ENCODE measurements around the gene GLI3. TPM values are rescaled to one million over a fixed set of nuclear protein-coding genes. Genes with fewer than 3 reads are reported as not detected.

The GLI3 gene
- total RNA-seq, 1 experiment from 2014 or later: 5.6 TPM

DNA sequence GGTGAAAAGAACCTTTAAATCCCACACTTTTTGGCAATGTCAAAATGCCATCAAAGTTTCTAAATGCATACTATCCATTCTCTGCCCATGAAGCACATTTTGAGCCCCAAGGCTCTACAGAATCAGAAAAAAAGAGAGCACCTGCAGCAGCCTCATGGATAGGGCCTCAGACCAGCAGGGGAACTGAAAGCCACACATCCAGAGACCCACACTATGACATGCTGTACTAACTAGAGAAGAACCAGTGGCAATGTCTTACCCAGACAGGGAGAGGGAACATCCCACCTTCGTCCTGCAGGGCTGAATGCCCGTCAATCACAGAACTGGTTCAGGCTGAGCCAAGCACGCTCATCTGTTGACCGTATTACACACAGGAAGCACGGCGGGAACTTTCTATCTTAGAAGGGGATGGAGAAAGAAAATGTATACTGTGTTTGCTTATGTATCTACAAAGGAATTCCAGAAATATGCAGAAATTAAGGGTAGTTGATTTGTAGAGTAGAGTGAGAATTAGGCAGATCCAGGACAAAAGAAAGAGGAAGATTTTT, 237.2 kb downstream of the GLI3 start:
- no peak for DNase-seq (ENCODE audit: low spot score)

DNA sequence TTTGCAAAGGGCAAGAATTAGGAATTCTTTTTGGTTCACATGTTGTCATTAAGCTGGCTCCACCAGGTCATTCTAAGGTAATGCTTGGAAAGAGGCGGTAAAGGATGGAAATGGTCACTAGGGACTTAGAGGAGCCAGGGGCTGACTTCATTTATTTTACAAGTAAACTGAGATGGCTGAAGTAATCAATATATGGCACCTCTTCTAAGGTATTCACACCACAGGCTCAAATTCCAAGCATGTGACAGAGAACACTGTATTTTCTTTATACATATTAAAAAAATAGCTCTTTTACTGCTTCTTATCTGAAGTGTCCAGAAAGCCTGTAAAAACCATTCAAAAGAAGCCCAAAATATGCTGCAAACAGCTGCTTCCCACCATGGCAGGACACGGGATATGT, 239.0 kb downstream of the GLI3 start:
- no peak for DNase-seq (ENCODE audit: low spot score)

DNA sequence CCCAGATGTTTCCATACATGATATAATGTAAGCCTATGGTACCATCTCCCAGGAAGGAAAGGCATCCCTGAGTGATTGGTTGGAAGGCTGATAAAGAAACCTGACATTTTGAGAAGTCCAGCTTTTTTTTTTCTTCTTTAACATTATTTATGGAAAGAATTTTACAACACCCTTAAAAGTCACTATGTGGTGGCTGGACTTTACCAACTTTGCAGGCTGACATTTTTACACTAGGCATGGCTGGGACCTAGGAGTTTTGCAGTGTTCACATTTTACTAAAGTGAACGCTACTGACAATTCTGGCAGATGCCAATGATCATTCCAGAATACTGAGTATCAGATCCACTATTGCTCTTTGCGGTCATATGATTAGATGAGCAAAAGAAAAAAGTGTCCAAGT, 239.9 kb downstream of the GLI3 start:
- DNase-seq (ENCODE audit: low spot score): no peak

DNA sequence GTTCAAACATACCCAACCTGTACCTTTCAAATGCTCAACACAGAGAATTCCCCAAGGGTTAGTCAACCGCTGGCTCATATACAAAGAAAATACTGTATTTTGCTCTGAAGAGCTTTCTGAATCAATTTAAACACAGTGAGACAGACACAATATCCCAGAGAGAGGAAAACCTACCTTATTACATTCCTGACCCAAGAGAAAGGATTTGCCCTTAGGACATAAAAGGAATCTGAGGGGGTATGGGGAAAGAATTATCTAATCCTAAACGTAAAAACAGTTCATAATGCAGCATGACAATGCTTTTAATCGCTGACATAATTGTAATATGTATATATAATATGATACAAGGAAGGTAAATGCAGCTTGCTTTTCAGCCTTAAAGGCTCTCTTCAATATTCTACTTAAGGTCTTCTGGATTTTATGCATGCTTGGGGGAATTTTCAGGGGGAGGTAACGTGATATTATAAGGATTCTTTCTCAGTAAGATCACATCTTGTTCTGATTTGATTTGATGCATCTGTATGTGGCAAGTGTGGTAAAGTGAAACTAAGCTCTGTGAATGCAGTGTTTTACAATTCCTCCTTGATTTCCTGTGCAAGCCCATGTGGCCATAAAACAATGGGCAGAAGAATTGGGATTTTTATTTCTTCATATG, 240.5 kb downstream of the GLI3 start:
- peak; percentile 79 for DNase-seq (ENCODE audit: low spot score)

DNA sequence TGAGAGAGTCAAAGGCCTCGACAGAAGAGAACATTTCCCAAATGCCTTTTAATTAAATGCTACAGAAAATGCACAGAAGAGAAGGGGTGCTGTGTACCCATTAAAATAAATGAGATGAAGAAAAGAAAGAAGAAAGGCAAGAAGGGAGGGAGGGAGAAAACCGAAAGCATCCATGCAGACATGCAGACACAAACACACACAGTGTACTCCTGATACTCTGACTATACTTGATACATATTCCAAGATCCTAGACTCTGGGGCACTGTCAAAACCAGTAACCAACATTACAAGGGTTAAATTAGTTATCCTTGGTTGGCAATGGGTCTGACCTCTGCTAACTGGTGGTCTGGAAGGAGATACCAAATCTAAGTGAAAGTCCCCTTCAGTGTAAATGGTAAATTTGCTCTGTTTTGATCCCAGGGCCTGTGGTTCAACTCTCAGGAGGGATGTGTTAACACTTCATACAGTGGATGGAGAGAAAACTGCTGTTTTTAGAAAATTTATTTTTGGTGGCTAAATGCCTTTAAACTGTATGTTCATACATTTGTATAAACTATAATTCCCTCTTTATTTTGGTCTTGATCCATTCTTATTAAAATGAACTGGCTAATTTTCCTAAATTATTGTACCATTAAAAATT, 241.3 kb downstream of the GLI3 start:
- no peak for DNase-seq (ENCODE audit: low spot score)

GRCh38 chr7:41994746-41995110, 242.3 kb downstream of the GLI3 start:
- no peak for DNase-seq (ENCODE audit: low spot score)

GRCh38 chr7:41994036-41994745, 242.8 kb downstream of the GLI3 start:
- no peak for DNase-seq (ENCODE audit: low spot score)

DNA sequence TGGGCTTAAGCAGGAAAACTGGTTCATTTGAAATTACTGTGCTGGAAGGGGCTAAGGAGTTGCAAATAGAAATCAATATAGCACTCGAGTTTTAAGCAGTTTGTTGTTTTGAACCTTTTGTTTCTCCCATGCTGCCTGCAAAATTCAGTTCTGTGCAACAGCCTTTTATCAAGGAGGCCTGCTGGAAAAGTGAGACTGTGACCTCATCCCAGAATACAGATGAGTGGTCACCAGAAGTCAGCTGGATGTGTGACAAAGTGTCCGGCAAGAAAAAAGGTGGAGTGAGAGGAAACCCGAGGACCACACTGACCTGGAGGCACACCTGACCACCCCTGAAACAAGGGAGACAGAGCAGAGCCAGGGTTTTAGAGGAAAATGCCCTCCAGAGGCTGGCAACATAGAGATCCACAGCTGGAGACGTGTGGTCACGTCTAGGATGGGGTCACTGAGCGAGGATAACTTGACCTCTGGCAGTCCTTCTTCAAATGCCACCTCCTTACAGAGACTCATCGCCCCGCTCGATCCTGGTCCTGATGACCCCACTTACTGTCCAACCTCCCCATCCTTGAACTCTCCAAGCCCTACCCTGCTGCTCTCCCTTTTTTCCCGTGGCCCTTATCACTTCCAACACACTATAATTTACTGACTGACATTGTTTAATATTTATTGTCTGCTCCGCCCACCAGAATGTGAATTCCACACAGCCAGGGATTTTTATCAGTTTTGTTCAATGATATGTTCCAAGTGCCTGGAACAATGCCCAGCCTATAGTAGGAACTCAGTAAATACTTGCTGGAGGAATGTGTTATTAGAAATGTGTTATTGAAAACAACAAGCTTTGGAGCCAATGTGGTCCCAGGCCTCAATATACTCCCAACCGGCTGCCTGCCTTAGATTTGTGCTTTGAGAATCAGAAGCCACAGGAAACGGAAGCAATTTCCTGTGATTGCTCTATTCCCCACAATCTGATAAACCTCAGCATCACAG, 243.8 kb downstream of the GLI3 start:
- peak; percentile 33 for DNase-seq (ENCODE audit: low spot score)

DNA sequence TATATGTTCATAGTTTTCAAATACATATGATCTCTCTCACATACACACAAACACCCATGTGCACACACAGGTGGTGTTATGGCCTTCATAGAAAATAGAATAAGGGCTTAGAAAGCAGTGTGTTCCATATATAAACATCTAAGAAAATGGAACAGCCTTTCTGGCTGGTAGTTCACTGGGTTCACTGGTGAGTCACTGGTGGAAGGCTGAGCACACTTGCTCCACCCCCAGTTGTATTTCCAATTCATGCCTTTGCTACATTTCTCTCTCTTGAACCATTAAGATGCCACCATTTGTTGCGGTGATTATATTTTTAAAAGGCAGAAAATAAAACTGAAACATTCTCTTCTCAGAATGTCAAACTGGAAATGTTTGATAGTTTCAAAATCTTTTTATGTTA, 252.1 kb downstream of the GLI3 start:
- DNase-seq (ENCODE audit: low spot score): peak; percentile 53

- no peak for DNase-seq (ENCODE audit: low spot score)
Measured at GRCh38 chr7:41981046-41982040, 255.7 kb downstream of the GLI3 start.

DNA sequence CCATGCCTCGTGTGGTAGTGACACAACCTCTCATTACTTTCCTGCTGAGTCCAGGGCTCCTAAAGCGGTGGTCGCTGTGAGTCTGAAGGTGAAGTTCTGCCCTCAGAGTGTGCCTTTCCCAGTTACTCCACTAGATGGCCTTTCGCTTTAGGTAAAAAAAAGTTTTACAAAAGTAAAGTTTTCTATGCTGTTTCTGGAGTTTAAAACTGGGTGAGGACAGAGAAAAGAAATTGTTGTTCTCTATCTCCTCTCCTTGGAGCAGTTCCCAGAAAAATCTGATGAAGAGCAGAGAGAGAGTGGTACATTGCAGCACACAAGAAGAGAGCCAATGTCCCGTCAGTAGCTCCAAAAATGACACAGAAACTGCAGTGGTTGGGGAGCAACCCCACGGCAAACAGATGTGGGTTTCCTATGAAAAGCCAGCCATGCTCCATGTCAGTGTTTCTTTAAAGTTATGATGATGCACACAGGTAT, 257.1 kb downstream of the GLI3 start:
- peak; percentile 56 for DNase-seq (ENCODE audit: low spot score)

DNA sequence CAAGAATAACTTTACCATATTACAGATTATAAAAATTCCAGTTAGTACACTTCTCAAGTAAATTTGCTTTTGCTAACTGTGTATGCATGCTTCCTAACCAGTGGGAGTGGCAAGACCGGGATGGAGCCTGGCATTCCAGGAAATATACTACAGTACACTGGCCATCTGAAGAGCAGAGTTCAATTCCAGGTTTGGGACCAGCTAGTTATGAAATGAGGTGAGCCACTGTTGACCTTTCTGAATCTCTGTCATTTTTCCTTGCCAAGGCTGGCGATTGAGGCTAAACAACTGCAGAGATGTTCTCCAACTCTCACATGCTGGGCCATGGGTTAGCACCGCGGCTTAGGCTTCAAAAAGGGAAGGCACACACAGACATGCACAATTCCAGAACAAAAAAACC, 258.2 kb downstream of the GLI3 start:
- DNase-seq (ENCODE audit: low spot score): no peak

GRCh38 chr7:41977661-41978060, 259.3 kb downstream of the GLI3 start:
- no peak for DNase-seq (ENCODE audit: low spot score)

DNA sequence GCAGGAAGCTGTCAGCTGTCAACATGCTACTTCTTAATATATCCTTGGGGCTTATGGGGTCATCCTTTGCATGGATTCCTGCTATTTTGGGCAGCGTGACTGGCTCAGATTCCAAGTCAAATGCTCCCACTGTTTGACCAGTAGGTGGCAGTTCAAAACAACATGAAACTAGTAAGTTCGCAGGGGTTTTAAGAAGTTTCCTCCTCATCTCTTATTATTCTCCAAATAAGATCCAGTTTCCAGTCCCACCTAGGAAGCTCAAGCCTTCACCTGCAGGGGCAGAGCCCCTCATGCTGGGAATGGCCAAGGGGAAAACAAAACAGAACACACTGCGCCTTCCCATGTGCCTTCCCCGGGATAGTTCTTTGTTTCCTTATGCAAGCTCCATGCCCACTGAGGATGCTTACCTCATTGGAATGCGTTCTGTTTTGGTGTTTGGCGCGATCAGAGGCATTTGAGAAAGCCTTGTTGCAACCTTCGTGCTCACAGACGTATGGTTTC, 259.8 kb downstream of the GLI3 start:
- DNase-seq (ENCODE audit: low spot score): peak; percentile 75

GRCh38 chr7:41976411-41976810, 260.6 kb downstream of the GLI3 start:
- no peak for DNase-seq (ENCODE audit: low spot score)

DNA sequence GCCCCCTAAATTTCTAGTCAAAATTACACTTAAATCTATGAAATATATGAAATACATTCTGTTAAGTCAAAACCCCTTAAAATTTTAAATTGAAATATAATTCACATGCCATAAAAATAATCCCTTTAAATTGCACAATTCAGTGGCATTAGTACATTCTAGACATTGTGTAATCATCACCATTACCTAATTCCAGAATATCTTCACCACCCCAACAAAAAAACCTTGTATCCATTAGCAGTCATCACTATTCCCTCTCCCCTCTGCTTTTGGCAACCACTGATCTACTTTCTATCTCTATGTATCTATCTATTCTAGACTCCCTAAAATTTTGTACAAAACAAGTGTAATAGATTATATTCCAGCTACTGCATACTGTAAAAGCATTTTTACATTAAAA, 261.2 kb downstream of the GLI3 start:
- DNase-seq (ENCODE audit: low spot score): no peak

- no peak for DNase-seq (ENCODE audit: low spot score)
Measured at GRCh38 chr7:41974870-41975557, 262.0 kb downstream of the GLI3 start.

- DNase-seq (ENCODE audit: low spot score): no peak
Measured at GRCh38 chr7:41973202-41973730, 263.7 kb downstream of the GLI3 start.

- DNase-seq (ENCODE audit: low spot score): no peak
Measured at GRCh38 chr7:41972776-41973175, 264.2 kb downstream of the GLI3 start.

Data from H4 (cell line).